GM21717 (cell line): Measurements from ENCODE around the gene CDH4.

ENCODE experiments used
- ATAC-seq: cut with Tn5 transposase; IDR thresholded peaks from one replicate; pipeline ENCODE4 v1.9.1; 2021; ENCODE audit warnings: mild to moderate bottlenecking, moderate library complexity; ENCODE audit not compliant: unreplicated experiment

CDH4 gene

DNA sequence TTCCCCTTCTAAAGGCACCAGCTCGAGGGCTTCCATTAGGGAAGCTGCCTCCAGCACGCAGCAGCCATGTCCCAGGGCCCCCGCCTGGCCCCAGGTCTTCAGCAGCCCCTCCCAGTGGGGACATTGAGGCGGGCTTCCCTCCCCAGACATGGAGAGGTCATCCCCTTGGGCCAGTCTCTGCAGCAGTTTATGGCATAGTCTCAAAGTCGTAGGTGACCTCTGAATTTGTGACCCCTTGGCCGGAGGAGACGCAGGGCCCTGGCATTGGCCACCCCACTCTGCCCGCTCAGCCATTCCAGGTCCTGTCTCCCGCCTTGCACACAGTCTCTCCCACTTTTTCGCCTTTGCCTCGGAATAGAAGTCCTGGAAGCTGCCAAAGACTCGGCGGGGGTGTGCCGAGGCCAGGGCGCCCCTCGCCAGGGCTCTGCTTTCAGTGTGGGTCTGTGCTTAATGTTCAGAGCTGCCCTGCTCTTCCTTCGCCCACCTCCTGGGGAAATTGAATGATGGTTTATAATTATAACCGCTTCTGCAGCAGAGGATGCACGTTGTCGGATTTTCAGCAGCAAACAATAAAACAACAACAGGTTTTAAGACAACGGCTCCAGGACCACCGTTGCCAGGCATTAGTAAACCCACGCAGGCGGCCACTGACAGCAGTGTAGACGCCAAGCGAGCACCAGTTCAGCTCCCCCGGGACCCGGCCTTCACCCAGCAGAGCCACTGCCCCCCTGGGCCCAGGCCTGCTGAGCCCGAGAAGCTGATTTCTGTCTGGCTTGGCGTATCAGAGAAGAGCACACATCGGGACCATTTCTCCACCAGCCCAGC, 626.6 kb downstream of the CDH4 start:
- no peak for ATAC-seq

GRCh38 chr20:61879303-61879620, 627.2 kb downstream of the CDH4 start:
- ATAC-seq = no peak

- ATAC-seq = no peak
Measured at GRCh38 chr20:61879694-61880093, 627.6 kb downstream of the CDH4 start.

DNA sequence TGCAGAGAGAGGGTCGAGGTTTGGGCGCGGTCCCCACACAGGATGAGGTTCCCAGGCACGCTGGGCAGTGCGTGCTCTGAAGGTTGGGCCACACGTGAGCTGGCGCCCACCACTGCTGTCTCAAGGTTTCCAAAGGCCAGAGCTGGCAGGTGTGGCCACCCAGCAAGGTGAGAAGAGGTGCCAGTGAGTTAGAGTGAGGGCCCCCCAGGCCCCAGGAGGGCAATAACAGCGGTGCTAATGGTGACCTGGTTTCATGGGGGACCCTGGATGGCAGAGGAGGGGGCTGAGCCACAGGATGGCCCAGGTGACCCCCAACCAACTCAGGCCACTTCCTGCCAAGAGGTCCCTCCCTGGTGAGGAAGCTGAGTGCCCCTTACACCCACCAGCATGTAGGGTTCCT, 628.6 kb downstream of the CDH4 start:
- ATAC-seq = no peak

DNA sequence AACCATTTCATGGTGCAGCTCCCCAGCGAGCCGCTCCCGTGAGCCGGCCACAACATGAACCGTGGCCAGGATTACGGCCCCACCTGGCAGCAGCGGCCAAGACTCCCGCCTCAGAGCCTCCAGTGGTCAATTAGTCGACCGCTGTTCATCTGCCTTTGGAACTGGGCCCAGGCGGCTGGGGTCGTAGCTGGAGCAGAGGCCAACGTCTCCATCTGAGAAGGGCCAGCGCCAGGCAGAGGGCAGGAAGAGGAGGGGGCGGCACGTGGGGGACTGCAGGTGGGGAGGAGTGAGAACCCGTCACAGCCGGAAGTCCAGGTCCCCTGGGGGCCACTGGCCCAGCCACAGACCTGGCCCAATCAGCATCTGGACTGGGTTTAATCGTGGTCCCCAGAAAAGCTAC, 629.4 kb downstream of the CDH4 start:
- ATAC-seq = no peak

GRCh38 chr20:61881861-61882260, 629.8 kb downstream of the CDH4 start:
- no peak for ATAC-seq

DNA sequence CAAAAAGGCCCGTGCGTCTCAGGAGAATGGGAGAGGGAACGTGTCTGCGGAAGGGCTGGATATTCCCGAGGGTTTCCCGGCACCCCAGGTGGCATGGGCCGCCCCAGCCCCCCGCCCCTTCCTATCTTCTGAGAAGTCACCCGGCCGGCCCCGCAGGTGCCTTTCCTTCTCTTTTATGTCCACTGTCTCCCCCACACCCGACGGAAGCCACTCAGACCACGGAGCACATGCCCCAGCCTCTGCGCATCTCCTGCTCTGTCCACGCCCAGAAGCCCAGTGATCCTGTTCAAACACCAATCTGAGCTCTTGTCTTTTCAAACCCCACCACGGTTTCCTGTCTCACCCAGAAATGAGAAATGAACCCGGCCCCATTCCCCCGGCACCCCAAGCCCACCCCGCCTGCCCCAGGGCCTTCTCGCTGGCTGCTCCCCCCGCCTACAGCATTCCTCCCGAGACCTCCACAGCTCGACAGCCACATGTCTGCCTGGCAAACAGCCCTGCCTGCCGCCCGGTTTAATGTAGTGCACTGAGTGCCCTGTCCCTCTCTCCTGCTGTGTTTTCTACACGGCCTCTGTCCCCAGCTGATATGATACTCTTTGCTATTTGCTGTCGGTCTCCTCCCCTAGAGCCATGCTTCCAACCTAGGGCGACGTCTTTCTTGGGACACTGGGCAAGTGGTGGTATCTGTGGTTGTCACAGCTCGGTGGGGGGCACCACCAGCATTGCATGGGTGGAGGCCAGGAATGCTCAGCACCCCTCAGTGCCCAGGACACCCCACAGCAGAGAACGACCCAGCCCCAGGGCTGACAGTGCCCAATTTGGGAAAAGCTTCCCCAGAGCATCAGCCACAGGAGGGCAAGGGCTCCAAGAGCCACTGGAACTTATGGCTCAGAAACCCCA, 630.9 kb downstream of the CDH4 start:
- ATAC-seq = no peak

GRCh38 chr20:61883857-61884393, 631.9 kb downstream of the CDH4 start:
- ATAC-seq = no peak

DNA sequence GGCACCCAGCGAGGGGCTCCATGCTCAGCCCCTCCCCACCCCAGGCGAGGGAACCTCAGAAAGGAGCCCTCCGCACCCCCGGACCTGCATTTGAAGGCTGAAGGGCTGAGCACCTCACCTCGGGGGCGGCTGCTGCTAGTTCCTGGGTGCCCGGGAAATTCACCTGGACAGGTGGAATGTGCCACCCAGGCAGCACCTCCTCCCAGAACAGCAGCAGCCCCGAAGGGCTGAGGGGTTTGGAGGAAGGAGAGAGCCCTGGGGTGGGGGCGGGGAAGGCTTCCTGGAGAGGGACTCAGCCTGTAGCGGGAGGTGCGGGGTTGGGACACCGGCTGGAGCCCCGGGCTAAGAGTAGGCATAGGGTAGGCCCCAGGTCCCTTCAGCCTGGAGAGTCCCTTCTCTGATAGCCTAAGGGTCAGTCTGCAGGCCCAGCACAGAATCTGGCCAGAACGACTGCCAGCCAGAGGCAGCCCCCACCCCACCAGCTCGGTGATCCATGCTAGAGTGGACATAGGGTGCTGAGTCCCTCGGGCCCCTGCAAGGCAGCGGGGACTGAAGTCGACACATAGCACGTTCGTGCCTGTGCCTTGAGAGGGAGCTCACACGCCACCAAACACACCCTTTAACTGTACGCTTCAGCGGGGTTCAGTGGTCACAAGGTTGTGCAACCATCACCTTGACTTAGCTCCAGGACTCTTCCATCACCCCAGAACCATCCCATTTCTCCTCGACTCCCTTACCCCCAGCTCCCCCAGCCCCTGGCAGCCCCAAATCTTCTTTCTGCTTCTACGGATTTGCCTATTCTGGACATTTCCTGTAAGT, 632.7 kb downstream of the CDH4 start:
- no peak for ATAC-seq

GRCh38 chr20:61885759-61886715, 634.0 kb downstream of the CDH4 start:
- ATAC-seq = no peak

DNA sequence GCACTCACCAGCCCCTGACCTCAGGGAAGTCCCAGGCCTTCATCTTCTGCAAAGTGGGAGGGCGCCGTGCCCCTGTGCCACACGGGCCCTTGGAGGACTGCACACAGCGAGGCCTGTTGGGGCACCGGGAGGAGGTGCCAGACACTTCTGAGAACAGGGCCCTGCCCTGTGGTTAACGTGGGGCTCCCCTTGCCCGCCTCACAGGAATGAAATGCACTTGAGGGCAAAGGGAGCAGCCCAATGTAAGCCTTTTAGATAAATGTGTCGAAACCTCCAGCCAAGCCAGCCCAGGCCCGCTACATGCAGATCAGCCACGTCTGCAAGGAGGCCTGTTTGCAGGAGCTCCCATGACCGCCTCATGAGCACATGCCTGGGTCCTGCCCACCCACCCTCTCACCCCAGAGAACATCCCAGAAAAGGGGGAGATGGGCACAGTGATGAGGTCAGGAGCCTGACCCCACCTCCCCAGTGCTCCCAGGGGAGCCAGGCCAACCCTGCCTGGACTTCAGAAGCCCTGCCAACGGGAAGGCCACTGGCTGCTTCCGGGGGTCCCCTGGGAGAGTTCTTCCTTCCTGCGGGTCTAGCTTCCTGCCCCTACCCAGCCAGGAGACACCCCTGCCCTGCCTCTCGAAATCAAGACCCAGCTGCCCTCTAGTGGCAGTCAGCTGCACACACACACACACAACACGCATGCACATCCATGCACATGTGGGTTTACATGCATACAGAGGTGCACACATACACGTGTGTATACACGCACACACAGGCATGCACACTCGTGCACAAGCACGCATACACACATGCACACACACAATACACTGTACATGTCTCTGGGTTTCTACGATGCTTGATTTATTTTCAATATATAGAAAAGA, 634.9 kb downstream of the CDH4 start:
- ATAC-seq = no peak

DNA sequence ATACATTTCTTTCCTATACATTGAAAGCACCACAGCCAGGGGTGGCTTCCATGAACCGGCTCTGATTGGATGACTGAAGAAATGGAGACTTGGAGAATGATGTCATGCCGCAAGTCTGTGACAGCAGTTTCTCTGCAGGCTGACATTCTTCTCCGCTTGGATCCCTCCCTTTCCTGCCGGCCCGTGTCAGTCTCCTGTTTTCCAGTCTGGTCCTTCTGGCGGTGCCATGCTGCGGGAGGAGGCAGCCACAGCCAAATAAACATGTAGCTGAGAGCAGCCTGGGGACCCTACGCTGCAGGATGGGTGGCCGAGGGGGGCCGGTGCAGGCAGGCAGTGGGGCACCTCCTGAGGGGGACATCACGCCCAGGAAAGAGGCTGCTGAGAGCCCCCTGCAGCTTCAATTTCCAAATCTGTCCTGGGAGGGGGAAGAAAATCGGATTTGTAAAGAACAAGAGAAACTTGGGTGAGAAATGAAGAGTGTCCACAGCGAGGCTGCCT, 635.6 kb downstream of the CDH4 start:
- ATAC-seq = no peak

- ATAC-seq = no peak
Measured at GRCh38 chr20:61888101-61888865, 636.2 kb downstream of the CDH4 start.

- no peak for ATAC-seq
Measured at GRCh38 chr20:61889659-61890058, 637.6 kb downstream of the CDH4 start.

DNA sequence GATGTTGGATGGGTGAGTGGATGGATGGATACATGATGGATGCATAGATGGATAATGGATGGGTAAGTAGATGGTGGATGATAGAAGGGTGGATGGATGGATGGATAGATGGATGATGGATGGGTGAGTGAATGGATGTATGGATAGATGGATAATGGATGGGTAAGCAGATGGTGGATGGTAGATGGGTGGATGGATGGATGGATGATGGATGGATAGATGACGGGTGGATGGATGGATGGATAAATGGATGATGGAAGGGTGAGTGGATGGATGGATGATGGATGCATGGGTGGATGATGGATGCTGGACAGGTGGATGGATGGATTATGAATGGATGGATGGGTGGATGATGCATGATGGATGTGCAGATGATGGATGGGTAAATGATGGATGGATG, 638.1 kb downstream of the CDH4 start:
- no peak for ATAC-seq

DNA sequence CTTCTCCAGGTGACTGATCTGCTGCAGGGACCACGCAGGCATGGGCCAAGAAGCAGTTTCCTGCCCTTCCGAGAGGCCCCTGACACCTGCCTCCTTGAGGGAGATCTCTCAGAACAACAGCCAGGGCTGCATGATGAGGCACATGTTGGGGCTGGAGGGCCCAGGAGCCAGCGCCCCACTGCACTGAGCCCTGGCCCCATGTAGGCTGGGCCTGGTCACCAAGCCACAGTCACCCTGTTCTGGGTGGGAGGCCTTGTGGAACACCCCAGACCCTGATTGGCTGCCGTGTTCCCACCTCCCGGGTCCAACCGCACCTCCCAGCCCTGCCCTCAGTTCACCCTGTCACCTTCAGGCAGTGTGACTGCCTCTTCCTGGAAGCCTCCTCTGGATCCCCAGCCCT, 639.4 kb downstream of the CDH4 start:
- no peak for ATAC-seq

DNA sequence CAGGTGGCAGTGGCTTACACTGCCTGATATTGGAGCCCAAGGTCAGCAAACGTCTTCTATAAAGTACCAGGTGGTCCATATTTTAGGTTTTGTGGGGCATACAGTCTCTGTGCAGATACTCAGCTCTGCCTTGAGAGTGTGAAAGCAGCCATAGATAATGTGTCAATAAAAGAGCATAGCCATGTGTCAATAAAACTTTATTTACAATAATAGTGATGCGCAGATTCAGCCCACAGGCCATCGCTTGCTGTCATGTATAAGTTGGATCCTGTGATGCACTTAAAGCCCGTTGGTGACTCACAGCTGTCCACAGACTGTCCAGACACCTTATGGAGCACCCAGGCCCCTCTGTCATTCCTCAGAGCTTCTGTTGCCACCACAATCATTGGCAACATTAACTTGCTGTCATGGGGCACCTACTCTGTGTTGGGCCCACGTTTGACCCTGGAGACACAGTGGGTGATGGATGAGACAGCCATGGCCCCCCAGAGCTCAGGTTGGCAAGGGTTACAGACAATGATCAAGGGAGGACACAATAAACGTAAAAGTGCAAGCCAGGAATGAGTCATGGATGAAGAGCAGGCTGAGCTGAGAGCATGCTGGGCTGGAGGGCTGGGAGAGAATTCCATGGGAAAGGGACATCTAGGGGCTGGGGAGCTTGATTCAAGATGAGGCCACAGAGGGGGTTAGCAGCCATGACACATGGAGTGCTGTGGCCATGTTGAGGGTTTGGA, 640.0 kb downstream of the CDH4 start:
- ATAC-seq = no peak
